ENCODE results near the gene FAM209B.
"Not testable (repeated sequence)": the region's sequence is repeated elsewhere in the genome, so short reads cannot be mapped to it uniquely, and the experiment has no call there.

Gene FAM209B

GRCh38 chr20:56558968-56559367 lies 25.9 kb downstream of the FAM209B start:
- Histone ChIP-seq H3K27me3 (replicated peaks in 2 of 5; ENCODE audit: control insufficient read depth in 4 of 5, insufficient read depth in 5 of 5, low read length in 4 of 5) (peaks cover 0 to 3% (median 0%) of the 10 kb centered on the region in 5 experiments), H3K4me1 (ENCODE audit: control extremely low read depth in 1 of 4, control insufficient read depth in 4 of 4, insufficient read depth in 4 of 4, low read length in 3 of 4) (peaks cover 6 to 13% (median 9%) of the 10 kb centered on the region in 4 experiments), H3K27ac (ENCODE audit: insufficient read depth in 1 of 2, low read depth in 1 of 2, low read length in 2 of 2, poor library complexity in 1 of 2, severe bottlenecking in 2 of 2) (no peak overlapping the region), H3K36me3 (ENCODE audit: control insufficient read depth in 4 of 4, insufficient read depth in 4 of 4, low read length in 3 of 4) (no peaks in the 10 kb centered on the region), H3K4me3 (ENCODE audit: control insufficient read depth in 1 of 7, extremely low read depth in 1 of 7, insufficient read depth in 4 of 7, low read depth in 2 of 7, low read length in 6 of 7) (no peak overlapping the region), H3K9me3 (ENCODE audit: control extremely low read depth in 1 of 5, control insufficient read depth in 4 of 5, insufficient read depth in 2 of 5, low read depth in 1 of 5, low read length in 4 of 5) (no peaks in the 10 kb centered on the region)
- DNase-seq = no peak
- ChIA-PET CTCF (interaction anchor here (0.8 to 1.0 kb wide), 2 partner anchors 9 to 10 kb away, joined by 3 read pairs; no protein-coding TSS in a partner anchor), POLR2A (no interaction called here)
- WGBS (ENCODE audit: insufficient coverage) = 70% methylated on average over 3 of the region's 6 CpGs

- H3K4me3 ChIP-seq (ENCODE audit: control insufficient read depth in 1 of 7, extremely low read depth in 1 of 7, insufficient read depth in 4 of 7, low read depth in 2 of 7, low read length in 6 of 7); H3K4me1 ChIP-seq (ENCODE audit: control extremely low read depth in 1 of 4, control insufficient read depth in 4 of 4, insufficient read depth in 4 of 4, low read length in 3 of 4); DNase-seq; H3K9me3 ChIP-seq (ENCODE audit: control extremely low read depth in 1 of 5, control insufficient read depth in 4 of 5, insufficient read depth in 2 of 5, low read depth in 1 of 5, low read length in 4 of 5); H3K27me3 ChIP-seq (replicated peaks in 2 of 5; ENCODE audit: control insufficient read depth in 4 of 5, insufficient read depth in 5 of 5, low read length in 4 of 5); H3K27ac ChIP-seq (ENCODE audit: insufficient read depth in 1 of 2, low read depth in 1 of 2, low read length in 2 of 2, poor library complexity in 1 of 2, severe bottlenecking in 2 of 2); POLR2A ChIA-PET; H3K36me3 ChIP-seq (ENCODE audit: control insufficient read depth in 4 of 4, insufficient read depth in 4 of 4, low read length in 3 of 4): not testable (repeated sequence)
- WGBS (ENCODE audit: insufficient coverage) = 88% methylated on average over 6 of the region's 6 CpGs
- CTCF ChIA-PET = interaction anchor here (0.6 to 2.8 kb wide), 3 partner anchors 9 to 230 kb away, joined by 3 to 10 read pairs (median 3); no protein-coding TSS in a partner anchor
Observed at GRCh38 chr20:56564526-56564925, 31.5 kb downstream of the FAM209B start.

- CTCF ChIA-PET = interaction anchor here (1.2 to 2.8 kb wide), 2 partner anchors 10 to 14 kb away, joined by 3 to 10 read pairs; no protein-coding TSS in a partner anchor
- H3K4me1 ChIP-seq (ENCODE audit: control extremely low read depth in 1 of 4, control insufficient read depth in 4 of 4, insufficient read depth in 4 of 4, low read length in 3 of 4) = no peaks in the 10 kb centered on the region
- POLR2A ChIA-PET = no interaction called here
- H3K27ac ChIP-seq (ENCODE audit: insufficient read depth in 1 of 2, low read depth in 1 of 2, low read length in 2 of 2, poor library complexity in 1 of 2, severe bottlenecking in 2 of 2) = no peak overlapping the region
- no peak overlapping the region for H3K4me3 ChIP-seq (ENCODE audit: control insufficient read depth in 1 of 7, extremely low read depth in 1 of 7, insufficient read depth in 4 of 7, low read depth in 2 of 7, low read length in 6 of 7)
- WGBS (ENCODE audit: insufficient coverage) = 85% methylated on average over 3 of the region's 4 CpGs
- no peaks in the 10 kb centered on the region for H3K36me3 ChIP-seq (ENCODE audit: control insufficient read depth in 4 of 4, insufficient read depth in 4 of 4, low read length in 3 of 4)
- no peak for DNase-seq
- no peaks in the 10 kb centered on the region for H3K9me3 ChIP-seq (ENCODE audit: control extremely low read depth in 1 of 5, control insufficient read depth in 4 of 5, insufficient read depth in 2 of 5, low read depth in 1 of 5, low read length in 4 of 5)
- H3K27me3 ChIP-seq (replicated peaks in 2 of 5; ENCODE audit: control insufficient read depth in 4 of 5, insufficient read depth in 5 of 5, low read length in 4 of 5) = peaks cover 0 to 4% (median 0%) of the 10 kb centered on the region in 5 experiments
Observed at GRCh38 chr20:56565511-56565910, 32.5 kb downstream of the FAM209B start.

- H3K27ac ChIP-seq (ENCODE audit: insufficient read depth in 1 of 2, low read depth in 1 of 2, low read length in 2 of 2, poor library complexity in 1 of 2, severe bottlenecking in 2 of 2) = no peak overlapping the region
- POLR2A ChIA-PET = no interaction called here
Observed at GRCh38 chr20:56566621-56567020, 33.6 kb downstream of the FAM209B start.

GRCh38 chr20:56570832-56571231 lies 37.8 kb downstream of the FAM209B start:
- Histone ChIP-seq H3K4me1 (ENCODE audit: control extremely low read depth in 1 of 4, control insufficient read depth in 4 of 4, insufficient read depth in 4 of 4, low read length in 3 of 4) (no peaks in the 10 kb centered on the region), H3K27me3 (replicated peaks in 2 of 5; ENCODE audit: control insufficient read depth in 4 of 5, insufficient read depth in 5 of 5, low read length in 4 of 5) (peaks cover 0 to 5% (median 3%) of the 10 kb centered on the region in 5 experiments), H3K9me3 (ENCODE audit: control extremely low read depth in 1 of 5, control insufficient read depth in 4 of 5, insufficient read depth in 2 of 5, low read depth in 1 of 5, low read length in 4 of 5) (peaks cover 0 to 4% (median 0%) of the 10 kb centered on the region in 5 experiments), H3K4me3 (ENCODE audit: control insufficient read depth in 1 of 7, extremely low read depth in 1 of 7, insufficient read depth in 4 of 7, low read depth in 2 of 7, low read length in 6 of 7) (no peak overlapping the region), H3K27ac (ENCODE audit: insufficient read depth in 1 of 2, low read depth in 1 of 2, low read length in 2 of 2, poor library complexity in 1 of 2, severe bottlenecking in 2 of 2) (no peak overlapping the region), H3K36me3 (ENCODE audit: control insufficient read depth in 4 of 4, insufficient read depth in 4 of 4, low read length in 3 of 4) (no peaks in the 10 kb centered on the region)
- ChIA-PET POLR2A (no interaction called here), CTCF (no interaction called here)
- WGBS (ENCODE audit: insufficient coverage) = no CpG with 5 or more reads among the region's 2 CpGs
- no peak for DNase-seq

More at GRCh38 chr20:56566621-56567020, 33.6 kb downstream of the FAM209B start:
- CTCF ChIA-PET = interaction anchor here (1.2 to 2.8 kb wide), 2 partner anchors 11 to 16 kb away, joined by 3 to 10 read pairs; no protein-coding TSS in a partner anchor
- Histone ChIP-seq H3K4me1 (ENCODE audit: control extremely low read depth in 1 of 4, control insufficient read depth in 4 of 4, insufficient read depth in 4 of 4, low read length in 3 of 4) (no peaks in the 10 kb centered on the region), H3K9me3 (ENCODE audit: control extremely low read depth in 1 of 5, control insufficient read depth in 4 of 5, insufficient read depth in 2 of 5, low read depth in 1 of 5, low read length in 4 of 5) (peaks cover 0 to 4% (median 0%) of the 10 kb centered on the region in 5 experiments), H3K36me3 (ENCODE audit: control insufficient read depth in 4 of 4, insufficient read depth in 4 of 4, low read length in 3 of 4) (no peaks in the 10 kb centered on the region), H3K27me3 (replicated peaks in 2 of 5; ENCODE audit: control insufficient read depth in 4 of 5, insufficient read depth in 5 of 5, low read length in 4 of 5) (peaks cover 0 to 4% (median 0%) of the 10 kb centered on the region in 5 experiments), H3K4me3 (ENCODE audit: control insufficient read depth in 1 of 7, extremely low read depth in 1 of 7, insufficient read depth in 4 of 7, low read depth in 2 of 7, low read length in 6 of 7) (no peak overlapping the region)
- 96% methylated on average over 2 of the region's 3 CpGs for WGBS (ENCODE audit: insufficient coverage)
- DNase-seq = no peak

- POLR2A ChIA-PET = no interaction called here
- H3K4me1 ChIP-seq (ENCODE audit: control extremely low read depth in 1 of 4, control insufficient read depth in 4 of 4, insufficient read depth in 4 of 4, low read length in 3 of 4) = no peaks in the 10 kb centered on the region
- no peaks in the 10 kb centered on the region for H3K36me3 ChIP-seq (ENCODE audit: control insufficient read depth in 4 of 4, insufficient read depth in 4 of 4, low read length in 3 of 4)
- 88% methylated on average over 1 of the region's 4 CpGs for WGBS (ENCODE audit: insufficient coverage)
- no peak overlapping the region for H3K27ac ChIP-seq (ENCODE audit: insufficient read depth in 1 of 2, low read depth in 1 of 2, low read length in 2 of 2, poor library complexity in 1 of 2, severe bottlenecking in 2 of 2)
- no peak for DNase-seq
- H3K27me3 ChIP-seq (replicated peaks in 2 of 5; ENCODE audit: control insufficient read depth in 4 of 5, insufficient read depth in 5 of 5, low read length in 4 of 5) = peaks cover 0 to 5% (median 2%) of the 10 kb centered on the region in 5 experiments
- H3K9me3 ChIP-seq (ENCODE audit: control extremely low read depth in 1 of 5, control insufficient read depth in 4 of 5, insufficient read depth in 2 of 5, low read depth in 1 of 5, low read length in 4 of 5) = peaks cover 0 to 4% (median 0%) of the 10 kb centered on the region in 5 experiments
- CTCF ChIA-PET = interaction anchor here (2.1 kb wide), 1 partner anchor 22 kb away, joined by 7 read pairs; no protein-coding TSS in a partner anchor
- no peak overlapping the region for H3K4me3 ChIP-seq (ENCODE audit: control insufficient read depth in 1 of 7, extremely low read depth in 1 of 7, insufficient read depth in 4 of 7, low read depth in 2 of 7, low read length in 6 of 7)
Observed at GRCh38 chr20:56572172-56572571, 39.1 kb downstream of the FAM209B start.

- no peaks in the 10 kb centered on the region for H3K36me3 ChIP-seq (ENCODE audit: control insufficient read depth in 4 of 4, insufficient read depth in 4 of 4, low read length in 3 of 4)
- WGBS (ENCODE audit: insufficient coverage) = 98% methylated on average over 4 of the region's 5 CpGs
- peaks cover 0 to 5% (median 2%) of the 10 kb centered on the region in 5 experiments for H3K27me3 ChIP-seq (replicated peaks in 2 of 5; ENCODE audit: control insufficient read depth in 4 of 5, insufficient read depth in 5 of 5, low read length in 4 of 5)
- no peak for DNase-seq
- peaks cover 0 to 4% (median 0%) of the 10 kb centered on the region in 5 experiments for H3K9me3 ChIP-seq (ENCODE audit: control extremely low read depth in 1 of 5, control insufficient read depth in 4 of 5, insufficient read depth in 2 of 5, low read depth in 1 of 5, low read length in 4 of 5)
- H3K27ac ChIP-seq (ENCODE audit: insufficient read depth in 1 of 2, low read depth in 1 of 2, low read length in 2 of 2, poor library complexity in 1 of 2, severe bottlenecking in 2 of 2) = no peak overlapping the region
- H3K4me1 ChIP-seq (ENCODE audit: control extremely low read depth in 1 of 4, control insufficient read depth in 4 of 4, insufficient read depth in 4 of 4, low read length in 3 of 4) = no peaks in the 10 kb centered on the region
- CTCF ChIA-PET = interaction anchor here (1.2 to 2.5 kb wide), 2 partner anchors 9 to 23 kb away, joined by 3 to 10 read pairs; no protein-coding TSS in a partner anchor
- no peak overlapping the region for H3K4me3 ChIP-seq (ENCODE audit: control insufficient read depth in 1 of 7, extremely low read depth in 1 of 7, insufficient read depth in 4 of 7, low read depth in 2 of 7, low read length in 6 of 7)
- POLR2A ChIA-PET = no interaction called here
Observed at GRCh38 chr20:56573986-56574385, 40.9 kb downstream of the FAM209B start.
